Lower leg skin (tissue), 3 donors: Measurements from ENCODE around the gene SHC3.

Source experiments
- POLR2A ChIP-seq, 2 donors: fragments of 450-650 bp; IDR thresholded peaks; one replicate each; pipeline ENCODE4 v1.6.1; 2016 to 2017; ENCODE audit warnings: antibody characterized with exemption in 2 of 2, mild to moderate bottlenecking in 1 of 2, moderate library complexity in 1 of 2
- TF ChIP-seq, protein P1 (sequence below), 3 donors: fragments of 450-650 bp; IDR thresholded peaks; one replicate each; pipeline ENCODE4 v1.5.1; 2016; ENCODE audit warnings: antibody characterized with exemption in 3 of 3, mild to moderate bottlenecking in 3 of 3, moderate library complexity in 2 of 3

DNA sequence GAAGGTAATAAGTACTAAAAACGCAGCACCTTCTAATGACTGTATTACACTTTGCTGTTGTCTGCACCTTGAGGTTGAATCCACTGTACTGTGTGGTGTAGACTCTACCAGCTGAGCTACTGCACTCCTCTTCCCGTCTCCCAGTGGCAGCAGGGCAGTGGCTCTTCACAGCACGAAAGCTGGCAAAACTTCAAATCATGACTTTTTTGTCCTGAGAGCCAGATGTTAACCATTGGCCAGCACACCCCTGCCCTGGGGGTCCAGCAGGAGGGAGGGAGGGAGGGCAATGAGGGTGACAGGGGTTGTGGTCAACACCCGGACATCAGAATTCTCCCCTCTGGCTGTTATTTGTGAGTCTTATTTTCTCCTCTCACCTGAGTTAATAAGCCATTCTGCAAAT is 11.8 kb downstream of the SHC3 start:
- no peak for TF ChIP-seq POLR2A (IDR thresholded peaks at IDR 0.05)
- TF ChIP-seq, protein P1, sequence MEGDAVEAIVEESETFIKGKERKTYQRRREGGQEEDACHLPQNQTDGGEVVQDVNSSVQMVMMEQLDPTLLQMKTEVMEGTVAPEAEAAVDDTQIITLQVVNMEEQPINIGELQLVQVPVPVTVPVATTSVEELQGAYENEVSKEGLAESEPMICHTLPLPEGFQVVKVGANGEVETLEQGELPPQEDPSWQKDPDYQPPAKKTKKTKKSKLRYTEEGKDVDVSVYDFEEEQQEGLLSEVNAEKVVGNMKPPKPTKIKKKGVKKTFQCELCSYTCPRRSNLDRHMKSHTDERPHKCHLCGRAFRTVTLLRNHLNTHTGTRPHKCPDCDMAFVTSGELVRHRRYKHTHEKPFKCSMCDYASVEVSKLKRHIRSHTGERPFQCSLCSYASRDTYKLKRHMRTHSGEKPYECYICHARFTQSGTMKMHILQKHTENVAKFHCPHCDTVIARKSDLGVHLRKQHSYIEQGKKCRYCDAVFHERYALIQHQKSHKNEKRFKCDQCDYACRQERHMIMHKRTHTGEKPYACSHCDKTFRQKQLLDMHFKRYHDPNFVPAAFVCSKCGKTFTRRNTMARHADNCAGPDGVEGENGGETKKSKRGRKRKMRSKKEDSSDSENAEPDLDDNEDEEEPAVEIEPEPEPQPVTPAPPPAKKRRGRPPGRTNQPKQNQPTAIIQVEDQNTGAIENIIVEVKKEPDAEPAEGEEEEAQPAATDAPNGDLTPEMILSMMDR (IDR thresholded peaks at IDR 0.05): no peak
